GM12878 (cell line): ENCODE results near the gene PRDM12. TPM values are rescaled to one million over a fixed set of nuclear protein-coding genes. Genes with fewer than 3 reads are reported as not detected.

Source experiments
- BMI1 ChIP-seq: fragments of 450-650 bp; IDR thresholded peaks from 2 replicates; pipeline ENCODE4 v1.6.1; 2016; ENCODE audit warnings: mild to moderate bottlenecking, moderate library complexity, borderline replicate concordance
- CREM ChIP-seq: IDR thresholded peaks from 2 replicates; pipeline ENCODE4 v1.6.1; 2014; ENCODE audit warnings: antibody characterized with exemption, low read depth
- MTA3 ChIP-seq: IDR thresholded peaks from 2 replicates; pipeline ENCODE4 v1.6.1; 2012; ENCODE audit warnings: low read length, inconsistent platforms, borderline replicate concordance
- RAD21 ChIP-seq: IDR thresholded peaks from 2 replicates; pipeline ENCODE4 v1.6.1; 2011; ENCODE audit warnings: mild to moderate bottlenecking, low read depth, low read length, moderate library complexity; ENCODE audit not compliant: insufficient read depth
- RELA ChIP-seq: fragments of 450-650 bp; IDR thresholded peaks from 2 replicates; pipeline ENCODE4 v1.8.0; 2014; ENCODE audit warnings: borderline replicate concordance; ENCODE audit not compliant: partially characterized antibody
- TCF7 ChIP-seq: IDR thresholded peaks from 2 replicates; pipeline ENCODE4 v1.6.1; 2014; ENCODE audit warnings: antibody characterized with exemption, borderline replicate concordance
- polyA plus RNA-seq, 11 experiments: library from polyadenylated mRNA; depleted of rRNA in 4 of 11; unstranded in 6 of 11; stranded (reverse) in 5 of 11; fragments of >200 nt; fragmentation: Nextera tagmentation in 4 of 11; fragmentation: Illumina TruSeq in 1 of 11; extraction: Ambion mirVana in 4 of 11; extraction: Trizol in 1 of 11; gene quantifications; 1 replicate in 1 of 11; 2 replicates in 10 of 11; pipeline versions ENCODE4 v1.2.1 to v1.2.3, GENCODE V29; 2011 to 2016; ENCODE audit warnings: inconsistent platforms in 2 of 11, missing spikeins in 2 of 11, low read depth in 1 of 11
- total RNA-seq, 4 experiments: library from RNA; depleted of rRNA in 3 of 4; stranded (reverse); fragments of >200 nt in 3 of 4; fragmentation: Illumina TruSeq in 1 of 4; extraction: Trizol in 1 of 4; gene quantifications; 2 replicates each; pipeline versions ENCODE4 v1.2.1 to v1.2.3, GENCODE V29; 2013 to 2021
- TF ChIP-seq, protein P1 (sequence below): fragments of 450-650 bp; formaldehyde crosslinking; IDR thresholded peaks from 2 replicates; pipeline ENCODE4 v1.5.0; 2022; ENCODE audit warnings: mild to moderate bottlenecking, missing genetic modification characterization
- TF ChIP-seq, protein P2 (sequence below): fragments of 450-650 bp; IDR thresholded peaks from 2 replicates; pipeline ENCODE4 v1.6.1; 2017; ENCODE audit warnings: mild to moderate bottlenecking
- TF ChIP-seq, protein P3 (sequence below): fragments of 450-650 bp; IDR thresholded peaks from 2 replicates; pipeline ENCODE4 v1.6.1; 2017; ENCODE audit warnings: antibody characterized with exemption, mild to moderate bottlenecking, moderate library complexity
- TF ChIP-seq, protein P4 (sequence below): IDR thresholded peaks from 2 replicates; pipeline ENCODE4 v1.6.1; 2012; ENCODE audit warnings: low read length, inconsistent platforms
- TF ChIP-seq, protein P5 (sequence below): IDR thresholded peaks from 2 replicates; pipeline ENCODE4 v1.6.1; 2012; ENCODE audit warnings: mild to moderate bottlenecking, low read depth, low read length

PRDM12 gene
- total and polyA plus RNA-seq, 10 of the 15 experiments (the other 5 are each of a cell fraction or from before 2014, with no cell fraction given) = not detected

DNA sequence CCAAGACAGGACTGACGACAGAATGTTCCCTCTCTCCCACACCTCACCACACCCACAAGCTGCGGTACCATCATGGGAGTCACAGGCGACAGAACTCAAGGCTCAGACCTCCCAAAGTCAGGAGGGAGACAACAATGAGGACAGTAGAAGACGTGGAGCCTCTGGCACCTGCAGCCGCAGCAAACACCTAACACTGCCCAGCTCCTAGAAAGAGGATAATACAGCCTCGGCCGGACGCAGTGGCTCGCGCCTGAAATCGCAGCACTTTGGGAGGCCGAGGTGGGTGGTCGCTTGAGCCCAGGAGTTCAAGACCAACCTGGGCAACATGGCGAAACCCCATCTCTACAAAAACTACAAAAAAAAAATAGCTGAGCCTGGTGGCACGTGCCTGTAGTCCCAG lies 13.2 kb upstream of the PRDM12 start (continued):
- TF ChIP-seq, protein P1, sequence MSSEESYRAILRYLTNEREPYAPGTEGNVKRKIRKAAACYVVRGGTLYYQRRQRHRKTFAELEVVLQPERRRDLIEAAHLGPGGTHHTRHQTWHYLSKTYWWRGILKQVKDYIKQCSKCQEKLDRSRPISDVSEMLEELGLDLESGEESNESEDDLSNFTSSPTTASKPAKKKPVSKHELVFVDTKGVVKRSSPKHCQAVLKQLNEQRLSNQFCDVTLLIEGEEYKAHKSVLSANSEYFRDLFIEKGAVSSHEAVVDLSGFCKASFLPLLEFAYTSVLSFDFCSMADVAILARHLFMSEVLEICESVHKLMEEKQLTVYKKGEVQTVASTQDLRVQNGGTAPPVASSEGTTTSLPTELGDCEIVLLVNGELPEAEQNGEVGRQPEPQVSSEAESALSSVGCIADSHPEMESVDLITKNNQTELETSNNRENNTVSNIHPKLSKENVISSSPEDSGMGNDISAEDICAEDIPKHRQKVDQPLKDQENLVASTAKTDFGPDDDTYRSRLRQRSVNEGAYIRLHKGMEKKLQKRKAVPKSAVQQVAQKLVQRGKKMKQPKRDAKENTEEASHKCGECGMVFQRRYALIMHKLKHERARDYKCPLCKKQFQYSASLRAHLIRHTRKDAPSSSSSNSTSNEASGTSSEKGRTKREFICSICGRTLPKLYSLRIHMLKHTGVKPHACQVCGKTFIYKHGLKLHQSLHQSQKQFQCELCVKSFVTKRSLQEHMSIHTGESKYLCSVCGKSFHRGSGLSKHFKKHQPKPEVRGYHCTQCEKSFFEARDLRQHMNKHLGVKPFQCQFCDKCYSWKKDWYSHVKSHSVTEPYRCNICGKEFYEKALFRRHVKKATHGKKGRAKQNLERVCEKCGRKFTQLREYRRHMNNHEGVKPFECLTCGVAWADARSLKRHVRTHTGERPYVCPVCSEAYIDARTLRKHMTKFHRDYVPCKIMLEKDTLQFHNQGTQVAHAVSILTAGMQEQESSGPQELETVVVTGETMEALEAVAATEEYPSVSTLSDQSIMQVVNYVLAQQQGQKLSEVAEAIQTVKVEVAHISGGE (CRISPR knock-in tag) = no peak
- TF ChIP-seq RELA = no peak
- no peak for TF ChIP-seq RAD21
- TF ChIP-seq CREM = no peak
- TF ChIP-seq, protein P2, sequence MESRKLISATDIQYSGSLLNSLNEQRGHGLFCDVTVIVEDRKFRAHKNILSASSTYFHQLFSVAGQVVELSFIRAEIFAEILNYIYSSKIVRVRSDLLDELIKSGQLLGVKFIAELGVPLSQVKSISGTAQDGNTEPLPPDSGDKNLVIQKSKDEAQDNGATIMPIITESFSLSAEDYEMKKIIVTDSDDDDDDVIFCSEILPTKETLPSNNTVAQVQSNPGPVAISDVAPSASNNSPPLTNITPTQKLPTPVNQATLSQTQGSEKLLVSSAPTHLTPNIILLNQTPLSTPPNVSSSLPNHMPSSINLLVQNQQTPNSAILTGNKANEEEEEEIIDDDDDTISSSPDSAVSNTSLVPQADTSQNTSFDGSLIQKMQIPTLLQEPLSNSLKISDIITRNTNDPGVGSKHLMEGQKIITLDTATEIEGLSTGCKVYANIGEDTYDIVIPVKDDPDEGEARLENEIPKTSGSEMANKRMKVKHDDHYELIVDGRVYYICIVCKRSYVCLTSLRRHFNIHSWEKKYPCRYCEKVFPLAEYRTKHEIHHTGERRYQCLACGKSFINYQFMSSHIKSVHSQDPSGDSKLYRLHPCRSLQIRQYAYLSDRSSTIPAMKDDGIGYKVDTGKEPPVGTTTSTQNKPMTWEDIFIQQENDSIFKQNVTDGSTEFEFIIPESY = no peak
- no peak for TF ChIP-seq MTA3
- TF ChIP-seq, protein P3, sequence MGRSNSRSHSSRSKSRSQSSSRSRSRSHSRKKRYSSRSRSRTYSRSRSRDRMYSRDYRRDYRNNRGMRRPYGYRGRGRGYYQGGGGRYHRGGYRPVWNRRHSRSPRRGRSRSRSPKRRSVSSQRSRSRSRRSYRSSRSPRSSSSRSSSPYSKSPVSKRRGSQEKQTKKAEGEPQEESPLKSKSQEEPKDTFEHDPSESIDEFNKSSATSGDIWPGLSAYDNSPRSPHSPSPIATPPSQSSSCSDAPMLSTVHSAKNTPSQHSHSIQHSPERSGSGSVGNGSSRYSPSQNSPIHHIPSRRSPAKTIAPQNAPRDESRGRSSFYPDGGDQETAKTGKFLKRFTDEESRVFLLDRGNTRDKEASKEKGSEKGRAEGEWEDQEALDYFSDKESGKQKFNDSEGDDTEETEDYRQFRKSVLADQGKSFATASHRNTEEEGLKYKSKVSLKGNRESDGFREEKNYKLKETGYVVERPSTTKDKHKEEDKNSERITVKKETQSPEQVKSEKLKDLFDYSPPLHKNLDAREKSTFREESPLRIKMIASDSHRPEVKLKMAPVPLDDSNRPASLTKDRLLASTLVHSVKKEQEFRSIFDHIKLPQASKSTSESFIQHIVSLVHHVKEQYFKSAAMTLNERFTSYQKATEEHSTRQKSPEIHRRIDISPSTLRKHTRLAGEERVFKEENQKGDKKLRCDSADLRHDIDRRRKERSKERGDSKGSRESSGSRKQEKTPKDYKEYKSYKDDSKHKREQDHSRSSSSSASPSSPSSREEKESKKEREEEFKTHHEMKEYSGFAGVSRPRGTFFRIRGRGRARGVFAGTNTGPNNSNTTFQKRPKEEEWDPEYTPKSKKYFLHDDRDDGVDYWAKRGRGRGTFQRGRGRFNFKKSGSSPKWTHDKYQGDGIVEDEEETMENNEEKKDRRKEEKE = no peak
- TF ChIP-seq, protein P4, sequence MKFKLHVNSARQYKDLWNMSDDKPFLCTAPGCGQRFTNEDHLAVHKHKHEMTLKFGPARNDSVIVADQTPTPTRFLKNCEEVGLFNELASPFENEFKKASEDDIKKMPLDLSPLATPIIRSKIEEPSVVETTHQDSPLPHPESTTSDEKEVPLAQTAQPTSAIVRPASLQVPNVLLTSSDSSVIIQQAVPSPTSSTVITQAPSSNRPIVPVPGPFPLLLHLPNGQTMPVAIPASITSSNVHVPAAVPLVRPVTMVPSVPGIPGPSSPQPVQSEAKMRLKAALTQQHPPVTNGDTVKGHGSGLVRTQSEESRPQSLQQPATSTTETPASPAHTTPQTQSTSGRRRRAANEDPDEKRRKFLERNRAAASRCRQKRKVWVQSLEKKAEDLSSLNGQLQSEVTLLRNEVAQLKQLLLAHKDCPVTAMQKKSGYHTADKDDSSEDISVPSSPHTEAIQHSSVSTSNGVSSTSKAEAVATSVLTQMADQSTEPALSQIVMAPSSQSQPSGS = no peak
- no peak for TF ChIP-seq TCF7
- TF ChIP-seq, protein P5, sequence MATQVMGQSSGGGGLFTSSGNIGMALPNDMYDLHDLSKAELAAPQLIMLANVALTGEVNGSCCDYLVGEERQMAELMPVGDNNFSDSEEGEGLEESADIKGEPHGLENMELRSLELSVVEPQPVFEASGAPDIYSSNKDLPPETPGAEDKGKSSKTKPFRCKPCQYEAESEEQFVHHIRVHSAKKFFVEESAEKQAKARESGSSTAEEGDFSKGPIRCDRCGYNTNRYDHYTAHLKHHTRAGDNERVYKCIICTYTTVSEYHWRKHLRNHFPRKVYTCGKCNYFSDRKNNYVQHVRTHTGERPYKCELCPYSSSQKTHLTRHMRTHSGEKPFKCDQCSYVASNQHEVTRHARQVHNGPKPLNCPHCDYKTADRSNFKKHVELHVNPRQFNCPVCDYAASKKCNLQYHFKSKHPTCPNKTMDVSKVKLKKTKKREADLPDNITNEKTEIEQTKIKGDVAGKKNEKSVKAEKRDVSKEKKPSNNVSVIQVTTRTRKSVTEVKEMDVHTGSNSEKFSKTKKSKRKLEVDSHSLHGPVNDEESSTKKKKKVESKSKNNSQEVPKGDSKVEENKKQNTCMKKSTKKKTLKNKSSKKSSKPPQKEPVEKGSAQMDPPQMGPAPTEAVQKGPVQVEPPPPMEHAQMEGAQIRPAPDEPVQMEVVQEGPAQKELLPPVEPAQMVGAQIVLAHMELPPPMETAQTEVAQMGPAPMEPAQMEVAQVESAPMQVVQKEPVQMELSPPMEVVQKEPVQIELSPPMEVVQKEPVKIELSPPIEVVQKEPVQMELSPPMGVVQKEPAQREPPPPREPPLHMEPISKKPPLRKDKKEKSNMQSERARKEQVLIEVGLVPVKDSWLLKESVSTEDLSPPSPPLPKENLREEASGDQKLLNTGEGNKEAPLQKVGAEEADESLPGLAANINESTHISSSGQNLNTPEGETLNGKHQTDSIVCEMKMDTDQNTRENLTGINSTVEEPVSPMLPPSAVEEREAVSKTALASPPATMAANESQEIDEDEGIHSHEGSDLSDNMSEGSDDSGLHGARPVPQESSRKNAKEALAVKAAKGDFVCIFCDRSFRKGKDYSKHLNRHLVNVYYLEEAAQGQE = no peak
- TF ChIP-seq BMI1 = no peak
